PFSK-1 (cell line): Measurements from ENCODE around the gene ADCY6.

Experiments
- REST ChIP-seq, 2 experiments: IDR thresholded peaks; 2 replicates each; pipeline versions ENCODE4 v1.6.1 to v1.8.0; 2011 to 2012; ENCODE audit warnings: low read depth in 2 of 2, low read length in 2 of 2, control low read depth in 1 of 2, inconsistent platforms in 1 of 2, mild to moderate bottlenecking in 1 of 2, moderate library complexity in 1 of 2; ENCODE audit not compliant: insufficient read depth in 1 of 2
- TAF1 ChIP-seq: IDR thresholded peaks from 2 replicates; pipeline ENCODE4 v1.6.1; 2012; ENCODE audit warnings: low read length, control low read depth, borderline replicate concordance; ENCODE audit not compliant: insufficient read depth

DNA sequence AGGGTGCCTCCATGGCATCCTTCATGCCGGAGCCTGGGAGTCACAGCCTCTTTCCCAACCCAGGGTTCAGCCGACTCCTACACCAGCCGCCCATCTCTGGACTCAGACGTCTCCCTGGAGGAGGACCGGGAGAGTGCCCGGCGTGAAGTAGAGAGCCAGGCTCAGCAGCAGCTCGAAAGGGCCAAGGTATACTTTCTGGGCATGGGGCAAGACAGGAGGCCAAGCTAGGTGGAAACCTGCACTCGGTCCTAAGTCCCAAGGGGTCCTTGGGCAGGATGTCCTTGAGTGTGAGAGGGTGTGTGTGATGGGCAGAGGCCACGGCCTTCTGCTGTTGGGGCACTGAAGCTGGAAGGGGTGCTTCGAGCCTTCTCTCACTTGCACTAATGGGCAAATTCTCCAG is 34.4 kb upstream of the ADCY6 start:
- TF ChIP-seq REST (IDR thresholded peaks at IDR 0.05; ENCODE audit: insufficient read depth in 1 of 2, low read depth in 2 of 2, low read length in 2 of 2) (no peak), TAF1 (no peak)
